Smooth muscle cell (in vitro differentiated cells): Measurements from ENCODE around the gene TANC1. TPM values are rescaled to one million over a fixed set of nuclear protein-coding genes. Genes with fewer than 3 reads are reported as not detected.

Source experiments
- DNase-seq: peaks from one replicate; lab custom pipeline; 2025; ENCODE audit not compliant: unreplicated experiment; lab: John Stamatoyannopoulos, UW
- H2AFZ ChIP-seq: fragments of 200-600 bp; sonication (generic); 2 replicates; pipeline ENCODE4 v1.6.0; 2016; ENCODE audit warnings: antibody characterized with exemption, low read depth, mild to moderate bottlenecking
- H3F3A ChIP-seq: fragments of 200-600 bp; sonication (generic); 2 replicates; pipeline ENCODE4 v1.6.0; 2017; ENCODE audit warnings: antibody characterized with exemption, low read depth
- H3K27ac ChIP-seq: fragments of 200-600 bp; sonication (generic); 2 replicates; pipeline ENCODE4 v1.5.1; 2016; ENCODE audit warnings: low read depth, mild to moderate bottlenecking
- H3K27me3 ChIP-seq: fragments of 200-600 bp; sonication (generic); 2 replicates; pipeline ENCODE4 v1.6.1; 2016; ENCODE audit warnings: low read depth, mild to moderate bottlenecking
- H3K36me3 ChIP-seq: fragments of 200-600 bp; sonication (generic); 2 replicates; pipeline ENCODE4 v1.5.1; 2016; ENCODE audit warnings: low read depth
- H3K4me1 ChIP-seq: fragments of 200-600 bp; sonication (generic); 2 replicates; pipeline ENCODE4 v1.5.1; 2016; ENCODE audit warnings: low read depth
- H3K4me2 ChIP-seq: fragments of 200-600 bp; sonication (generic); 2 replicates; pipeline ENCODE4 v1.6.0; 2016; ENCODE audit warnings: mild to moderate bottlenecking
- H3K4me3 ChIP-seq: fragments of 200-600 bp; sonication (generic); 2 replicates; pipeline ENCODE4 v1.5.1; 2016; ENCODE audit warnings: mild to moderate bottlenecking
- H3K79me2 ChIP-seq: fragments of 200-600 bp; sonication (generic); 2 replicates; pipeline ENCODE4 v1.6.0; 2016; ENCODE audit warnings: low read depth, mild to moderate bottlenecking
- H3K9ac ChIP-seq: fragments of 200-600 bp; sonication (generic); 2 replicates; pipeline ENCODE4 v1.6.0; 2016; ENCODE audit warnings: low read depth
- H3K9me3 ChIP-seq: fragments of 200-600 bp; sonication (generic); replicated peaks from 2 replicates; pipeline ENCODE4 v1.5.1; 2016; ENCODE audit warnings: low read depth
- H4K20me1 ChIP-seq: fragments of 200-600 bp; sonication (generic); 2 replicates; pipeline ENCODE4 v1.6.0; 2016; ENCODE audit warnings: low read depth
- CTCF ChIP-seq: fragments of 200-600 bp; sonication (generic); IDR thresholded peaks from 2 replicates; pipeline ENCODE4 v1.5.1; 2017; ENCODE audit warnings: borderline replicate concordance, mild to moderate bottlenecking, antibody characterized with exemption; ENCODE audit not compliant: insufficient read depth, poor library complexity, severe bottlenecking
- WGBS: methylation state at CpG from one replicate; pipeline ENCODE4 v1.1.7; 2016; ENCODE audit warnings: low lambda C conversion rate; 5-methylcytosine and 5-hydroxymethylcytosine counted together
- polyA plus RNA-seq: library from polyadenylated mRNA; unstranded; fragments of >200 nt; fragmentation: Nextera tagmentation; extraction: Ambion mirVana; gene quantifications from 2 replicates; pipeline ENCODE4 v1.2.1, GENCODE V29; 2016
- total RNA-seq: library from RNA; depleted of rRNA; stranded (reverse); fragments of >200 nt; gene quantifications from 2 replicates; pipeline ENCODE4 v1.2.3, GENCODE V29; 2014

TANC1 gene
- total and polyA plus RNA-seq, 2 experiments from 2014 or later = 9.1 to 30.8 TPM

GRCh38 chr2:159053161-159054031, 85.0 kb downstream of the TANC1 start:
- Histone ChIP-seq H2AFZ (no peak overlapping the region), H3K27ac (peak overlapping the region; percentile 43), H3K9ac (no peak overlapping the region), H4K20me1 (peaks cover 88% of the 10 kb centered on the region), H3K36me3 (no peaks in the 10 kb centered on the region), H3K4me1 (peaks cover 15% of the 10 kb centered on the region), H3K9me3 (no peaks in the 10 kb centered on the region), H3K27me3 (no peaks in the 10 kb centered on the region), H3K4me3 (no peak overlapping the region), H3K79me2 (peaks cover 36% of the 10 kb centered on the region), H3F3A (no peaks in the 10 kb centered on the region), H3K4me2 (peak overlapping the region; percentile 22)
- no peak for DNase-seq
- 78% methylated on average over 3 of the region's 3 CpGs for WGBS
- TF ChIP-seq CTCF = no peak

- Histone ChIP-seq H3K4me1 (peaks cover 15% of the 10 kb centered on the region), H3K36me3 (no peaks in the 10 kb centered on the region), H4K20me1 (peaks cover 85% of the 10 kb centered on the region), H3K27ac (no peak overlapping the region), H3K4me2 (no peak overlapping the region), H3K27me3 (no peaks in the 10 kb centered on the region), H2AFZ (no peak overlapping the region), H3K4me3 (no peak overlapping the region), H3K79me2 (peaks cover 40% of the 10 kb centered on the region), H3K9ac (no peak overlapping the region), H3K9me3 (no peaks in the 10 kb centered on the region), H3F3A (no peaks in the 10 kb centered on the region)
- no peak for TF ChIP-seq CTCF
- WGBS = 86% methylated on average over 3 of the region's 3 CpGs
- no peak for DNase-seq
These were observed 85.5 kb downstream of the TANC1 start for GRCh38 chr2:159054032-159054334.

- Histone ChIP-seq H4K20me1 (peaks cover 76% of the 10 kb centered on the region), H3K9ac (no peak overlapping the region), H3K9me3 (no peaks in the 10 kb centered on the region), H3K4me3 (no peak overlapping the region), H3K27me3 (no peaks in the 10 kb centered on the region), H3K36me3 (no peaks in the 10 kb centered on the region), H2AFZ (no peak overlapping the region), H3F3A (no peaks in the 10 kb centered on the region), H3K4me1 (peaks cover 15% of the 10 kb centered on the region), H3K4me2 (no peak overlapping the region), H3K27ac (peak overlapping the region; percentile 16), H3K79me2 (peaks cover 38% of the 10 kb centered on the region)
- 83% methylated on average over 4 of the region's 4 CpGs for WGBS
- no peak for TF ChIP-seq CTCF
- no peak for DNase-seq
These were observed 86.5 kb downstream of the TANC1 start for GRCh38 chr2:159054985-159055384.

GRCh38 chr2:159060518-159060917, 92.1 kb downstream of the TANC1 start:
- H3K36me3 ChIP-seq = no peaks in the 10 kb centered on the region
- no peak overlapping the region for H3K27ac ChIP-seq
- H4K20me1 ChIP-seq = peaks cover 28% of the 10 kb centered on the region
- H2AFZ ChIP-seq = no peak overlapping the region
- no peaks in the 10 kb centered on the region for H3K9me3 ChIP-seq
- no peak for TF ChIP-seq CTCF
- WGBS = 79% methylated on average over 3 of the region's 3 CpGs
- H3K9ac ChIP-seq = no peak overlapping the region
- no peak for DNase-seq
- no peaks in the 10 kb centered on the region for H3K27me3 ChIP-seq
- no peak overlapping the region for H3K4me2 ChIP-seq
- peaks cover 24% of the 10 kb centered on the region for H3K4me1 ChIP-seq
- H3K79me2 ChIP-seq = peaks cover 45% of the 10 kb centered on the region
- H3K4me3 ChIP-seq = no peak overlapping the region
- no peaks in the 10 kb centered on the region for H3F3A ChIP-seq
